Esophagus squamous epithelium (tissue), 5 donors: ENCODE results near the gene ZSCAN1. TPM values are rescaled to one million over a fixed set of nuclear protein-coding genes. Genes with fewer than 3 reads are reported as not detected.

ENCODE experiments used
- DNase-seq: peaks from one replicate; lab custom pipeline; 2025; lab: John Stamatoyannopoulos, UW
- H3K27ac ChIP-seq, 4 donors: fragments of 200-600 bp; sonication (generic); one replicate each; pipeline ENCODE4 v1.5.1; 2016 to 2019; ENCODE audit warnings: mild to moderate bottlenecking in 1 of 4
- H3K27me3 ChIP-seq, 4 donors: fragments of 200-600 bp; sonication (generic); 1 replicate in 3 of 4; 2 replicates in 1 of 4; pipeline versions ENCODE4 v1.5.1 to v1.6.0; 2017 to 2021; ENCODE audit warnings: antibody characterized with exemption in 1 of 4
- H3K36me3 ChIP-seq, 3 donors: fragments of 200-600 bp; sonication (generic); one replicate each; pipeline ENCODE4 v1.5.1; 2016 to 2019
- H3K4me1 ChIP-seq, 3 donors: fragments of 200-600 bp; sonication (generic); one replicate each; pipeline ENCODE4 v1.5.1; 2017 to 2019
- H3K4me3 ChIP-seq, 4 donors: fragments of 200-600 bp; sonication (generic); 1 replicate in 3 of 4; 2 replicates in 1 of 4; pipeline ENCODE4 v1.5.1; 2016 to 2019; ENCODE audit warnings: mild to moderate bottlenecking in 2 of 4, moderate library complexity in 1 of 4
- H3K9me3 ChIP-seq, 3 donors: fragments of 200-600 bp; sonication (generic); one replicate each; pipeline ENCODE4 v1.5.1; 2016 to 2019
- CTCF ChIP-seq, 6 experiments: fragments of 450-650 bp in 4 of 6; fragments of 200-600 bp in 2 of 6; sonication (generic) in 2 of 6; IDR thresholded peaks; one replicate each; pipeline ENCODE4 v1.5.1; 2016 to 2019; ENCODE audit warnings: antibody characterized with exemption in 6 of 6, mild to moderate bottlenecking in 4 of 6, moderate library complexity in 4 of 6
- POLR2A ChIP-seq, 4 donors: fragments of 450-650 bp; IDR thresholded peaks; one replicate each; pipeline ENCODE4 v1.6.1; 2017; ENCODE audit warnings: antibody characterized with exemption in 4 of 4, mild to moderate bottlenecking in 4 of 4, moderate library complexity in 3 of 4
- WGBS, 2 donors: methylation state at CpG; one replicate each; pipeline ENCODE4 v1.1.5; 2018; 5-methylcytosine and 5-hydroxymethylcytosine counted together
- intact Hi-C: fragments of 100-400 bp; cut with DNase I; formaldehyde crosslinking; loops from one replicate; pipeline ENCODE4 v1.15.0; 2022
- total RNA-seq, 4 donors: library from RNA; depleted of rRNA; stranded (reverse); fragments of >200 nt; gene quantifications; one replicate each; pipeline ENCODE4 v1.1.0, GENCODE V29; 2016
- donor health status: DM: yes; HTN: yes; CAD: no.

Gene ZSCAN1
- total RNA-seq, 4 donors from 2014 or later: 0.48 TPM; not detected in 3

GRCh38 chr19:58037927-58038687 lies 4.3 kb downstream of the ZSCAN1 start:
- H3K4me3 ChIP-seq: peak overlapping the region in 1 of 4 donors; percentile 12
- no peak overlapping the region for H3K27ac ChIP-seq
- no peak for DNase-seq
- no peak for TF ChIP-seq CTCF (IDR thresholded peaks at IDR 0.05)
- no peak for TF ChIP-seq POLR2A (IDR thresholded peaks at IDR 0.05)
- peaks cover 0 to 12% (median 0%) of the 10 kb centered on the region in 3 donors for H3K4me1 ChIP-seq
- H3K27me3 ChIP-seq: peaks cover 0 to 29% (median 0%) of the 10 kb centered on the region in 4 donors
- 22 to 28% methylated on average over 10 to 19 of the region's 44 CpGs for WGBS, 2 donors
- intact Hi-C loops: no loop called here
- no peaks in the 10 kb centered on the region for H3K36me3 ChIP-seq
- peaks cover 0 to 76% (median 45%) of the 10 kb centered on the region in 3 donors for H3K9me3 ChIP-seq

- Histone ChIP-seq H3K27me3 (peaks cover 0 to 22% (median 0%) of the 10 kb centered on the region in 4 donors), H3K4me1 (peaks cover 0 to 6% (median 0%) of the 10 kb centered on the region in 3 donors), H3K36me3 (no peaks in the 10 kb centered on the region), H3K9me3 (peaks cover 0 to 76% (median 43%) of the 10 kb centered on the region in 3 donors), H3K27ac (no peak overlapping the region), H3K4me3 (no peak overlapping the region)
- intact Hi-C loops: no loop called here
- 27 to 34% methylated on average over 2 to 8 of the region's 8 CpGs for WGBS, 2 donors
- TF ChIP-seq POLR2A (IDR thresholded peaks at IDR 0.05) (no peak), CTCF (IDR thresholded peaks at IDR 0.05) (no peak)
- DNase-seq: no peak
Observed at GRCh38 chr19:58038688-58039204, 4.9 kb downstream of the ZSCAN1 start.

GRCh38 chr19:58040751-58041525 lies 7.1 kb downstream of the ZSCAN1 start:
- Histone ChIP-seq H3K36me3 (no peaks in the 10 kb centered on the region), H3K4me1 (no peaks in the 10 kb centered on the region), H3K4me3 (no peak overlapping the region), H3K9me3 (peaks cover 0 to 85% (median 60%) of the 10 kb centered on the region in 3 donors), H3K27ac (no peak overlapping the region), H3K27me3 (peaks cover 0 to 8% (median 0%) of the 10 kb centered on the region in 4 donors)
- DNase-seq: no peak
- TF ChIP-seq CTCF (IDR thresholded peaks at IDR 0.05) (no peak), POLR2A (IDR thresholded peaks at IDR 0.05) (no peak)
- WGBS, 2 donors: 79 to 85% methylated on average over 16 to 17 of the region's 21 CpGs
- intact Hi-C loops: no loop called here

GRCh38 chr19:58042495-58043340 lies 8.9 kb downstream of the ZSCAN1 start:
- Histone ChIP-seq H3K4me1 (no peaks in the 10 kb centered on the region), H3K36me3 (no peaks in the 10 kb centered on the region), H3K9me3 (peaks cover 0 to 97% (median 67%) of the 10 kb centered on the region in 3 donors), H3K27ac (no peak overlapping the region), H3K27me3 (peaks cover 0 to 4% (median 0%) of the 10 kb centered on the region in 4 donors), H3K4me3 (no peak overlapping the region)
- WGBS, 2 donors: 48 to 49% methylated on average over 17 to 26 of the region's 54 CpGs
- DNase-seq: no peak
- TF ChIP-seq POLR2A (IDR thresholded peaks at IDR 0.05): no peak
- TF ChIP-seq CTCF (IDR thresholded peaks at IDR 0.05): no peak
- intact Hi-C loops: no loop called here
